Measurements from ENCODE around the gene AIPL1. TPM values are rescaled to one million over a fixed set of nuclear protein-coding genes. Genes with fewer than 3 reads are reported as not detected.

AIPL1 gene
- total RNA-seq, 1 donor from 2014 or later: not detected

- ATAC-seq: no peak
These were observed 13.6 kb upstream of the AIPL1 start for GRCh38 chr17:6448473-6448872.

- ATAC-seq: no peak
These were observed 11.7 kb upstream of the AIPL1 start for GRCh38 chr17:6446516-6447100.

- peak; percentile 5 for ATAC-seq
These were observed 9.8 kb upstream of the AIPL1 start for GRCh38 chr17:6444571-6445335.

GRCh38 chr17:6443692-6444570 is 9.0 kb upstream of the AIPL1 start, which contains the start of gene PIMREG:
Gene PIMREG (plus strand): TSS chr17:6444455. CDS start chr17:6445111, 656 bp downstream.
- peak; percentile 95 for ATAC-seq

- no peak for ATAC-seq
These were observed 7.9 kb upstream of the AIPL1 start for GRCh38 chr17:6442775-6443174.

- no peak for ATAC-seq
These were observed 5.0 kb upstream of the AIPL1 start for GRCh38 chr17:6439951-6440350.

GRCh38 chr17:6437956-6438355 is 3.0 kb upstream of the AIPL1 start:
- ATAC-seq: no peak

GRCh38 chr17:6437466-6437865 is 2.5 kb upstream of the AIPL1 start:
- ATAC-seq: no peak

GRCh38 chr17:6435968-6436367 is 1.0 kb upstream of the AIPL1 start:
- peak; percentile 89 for ATAC-seq

GRCh38 chr17:6430769-6431168 is 4.2 kb downstream of the AIPL1 start:
- ATAC-seq: no peak

GRCh38 chr17:6429266-6429665 is 5.7 kb downstream of the AIPL1 start:
- no peak for ATAC-seq

- no peak for ATAC-seq
These were observed 6.5 kb downstream of the AIPL1 start for GRCh38 chr17:6428207-6428965.

GRCh38 chr17:6427279-6427781 is 7.6 kb downstream of the AIPL1 start:
- ATAC-seq: peak; percentile 23

GRCh38 chr17:6426356-6427101 is 8.4 kb downstream of the AIPL1 start:
- no peak for ATAC-seq

- ATAC-seq: no peak
These were observed 9.5 kb downstream of the AIPL1 start for GRCh38 chr17:6425407-6425806.

- ATAC-seq: no peak
These were observed 11.0 kb downstream of the AIPL1 start for GRCh38 chr17:6423931-6424330.

- ATAC-seq: no peak
These were observed 12.2 kb downstream of the AIPL1 start for GRCh38 chr17:6422654-6423241.

- peak; percentile 78 for ATAC-seq
These were observed 13.0 kb downstream of the AIPL1 start for GRCh38 chr17:6421700-6422604.

GRCh38 chr17:6420173-6420641 is 14.7 kb downstream of the AIPL1 start:
- ATAC-seq: no peak

GRCh38 chr17:6415616-6416015 is 19.3 kb downstream of the AIPL1 start:
- ATAC-seq: no peak
